Head of caudate nucleus (tissue), 42 donors: ENCODE results near the gene POLR2C.

Source experiments
- DNase-seq, 42 donors: peaks; one replicate each; pipeline versions ENCODE4 v3.0.0 to v3.0.0-alpha.2; 2020 to 2021; ENCODE audit warnings: mixed read lengths in 7 of 42
- intact Hi-C: fragments of 100-400 bp; cut with DNase I; formaldehyde crosslinking; loops from one replicate; pipeline ENCODE4 v1.15.0; 2022

Gene POLR2C

GRCh38 chr16:57446531-57447185, 15.8 kb upstream of the POLR2C start:
- peak in 9 of 42 donors; percentile 5 to 41 (median 23) for DNase-seq
- intact Hi-C loops, result no loop called here

GRCh38 chr16:57447186-57447962, 15.1 kb upstream of the POLR2C start, which contains the start of the genes CIAPIN1 and COQ9:
Gene CIAPIN1, minus strand, starts transcription at chr16:57447385. Its CDS starts 6,457 bp downstream, at chr16:57440928.
Gene COQ9, plus strand, starts transcription at chr16:57447479. Its CDS starts 27 bp downstream, at chr16:57447506.
- intact Hi-C loops, result no loop called here
- peak; percentile 80 to 96 (median 92) for DNase-seq

GRCh38 chr16:57452021-57452420, 10.5 kb upstream of the POLR2C start:
- intact Hi-C loops, result no loop called here
- DNase-seq, result no peak

DNA sequence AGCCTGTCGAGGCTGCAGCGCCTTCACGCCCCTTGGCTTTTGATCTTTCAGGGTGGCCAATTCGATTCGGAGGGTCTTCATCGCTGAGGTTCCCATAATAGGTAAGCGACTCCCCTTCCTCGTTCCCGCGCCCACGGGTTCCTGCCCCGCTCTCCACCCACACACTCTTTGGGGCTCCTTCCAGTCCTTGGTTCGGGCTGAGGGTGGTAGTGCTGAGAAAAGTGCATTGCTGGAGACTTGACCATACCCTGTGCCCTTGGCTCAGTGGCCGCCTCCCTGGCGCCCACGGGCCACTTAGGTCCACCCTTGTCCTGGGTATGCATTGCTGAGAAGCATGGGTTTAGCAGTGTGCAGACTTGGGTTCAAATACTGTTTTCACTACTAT, 491 bp downstream of the POLR2C start:
- no peak for DNase-seq
- intact Hi-C loops, result no loop called here

DNA sequence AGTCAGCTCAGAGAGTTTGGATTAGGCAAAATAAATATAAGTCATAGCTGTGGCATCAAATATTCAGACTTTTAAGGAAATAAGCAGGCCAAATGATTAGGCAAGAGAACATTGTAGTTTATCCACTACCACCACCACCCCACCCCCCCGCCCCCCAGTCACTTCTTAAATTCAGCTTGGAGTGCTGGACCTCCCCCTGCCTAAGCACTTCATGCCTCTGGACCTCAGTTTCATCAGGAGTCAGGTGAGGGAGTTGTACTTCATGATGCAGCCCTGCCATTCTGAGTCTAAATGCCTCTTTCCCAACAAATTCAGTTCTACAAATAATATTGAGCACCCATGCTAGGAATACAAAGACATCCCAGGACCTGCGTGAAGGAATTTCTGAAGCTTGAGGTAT, 2.0 kb downstream of the POLR2C start:
- intact Hi-C loops, result no loop called here
- DNase-seq, result no peak

DNA sequence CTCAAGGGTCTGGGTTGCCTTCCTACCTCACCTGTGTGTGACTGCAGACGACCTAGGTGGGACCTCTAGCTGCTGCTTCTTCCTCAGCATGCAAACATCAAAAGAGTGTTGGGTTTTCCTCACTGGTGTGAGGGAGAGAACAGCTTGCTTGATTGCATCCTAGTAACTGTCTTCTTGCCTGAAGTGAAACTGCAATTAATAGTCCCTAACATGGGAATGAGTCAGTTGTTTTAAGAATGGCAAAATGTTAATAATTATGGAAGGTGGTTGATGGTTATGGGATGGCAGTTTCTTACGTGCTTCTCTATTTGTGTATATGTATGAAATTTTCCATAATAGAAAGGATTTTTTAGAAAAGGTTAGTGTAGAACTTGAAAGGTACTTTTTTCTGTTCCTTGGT, 5.9 kb downstream of the POLR2C start:
- DNase-seq, result no peak
- intact Hi-C loops, result no loop called here

- no peak for DNase-seq
- intact Hi-C loops, result no loop called here
Measured at GRCh38 chr16:57469046-57469445, 6.6 kb downstream of the POLR2C start.

DNA sequence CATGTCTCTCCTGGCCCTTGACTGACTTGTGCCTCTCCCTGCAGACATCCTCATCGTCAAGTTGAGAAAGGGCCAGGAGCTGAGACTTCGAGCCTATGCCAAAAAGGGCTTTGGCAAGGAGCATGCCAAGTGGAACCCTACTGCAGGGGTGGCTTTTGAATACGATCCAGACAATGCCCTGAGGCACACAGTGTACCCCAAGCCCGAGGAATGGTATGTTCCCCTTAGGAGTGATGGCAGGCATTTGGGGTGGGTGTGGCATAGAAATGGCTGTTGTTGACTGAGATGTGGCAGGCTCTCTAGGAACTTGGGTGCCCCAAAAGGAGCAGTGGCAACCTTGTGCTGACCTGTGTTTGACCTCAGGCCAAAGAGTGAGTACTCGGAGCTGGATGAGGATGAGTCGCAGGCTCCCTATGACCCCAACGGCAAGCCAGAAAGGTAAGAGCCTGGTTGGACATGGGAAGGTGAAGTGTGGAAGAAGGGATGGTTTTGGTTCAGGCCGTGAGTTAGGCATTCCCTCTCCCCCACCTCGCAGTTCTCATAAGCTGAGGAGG, 7.5 kb downstream of the POLR2C start:
- DNase-seq, result no peak
- intact Hi-C loops, result no loop called here

DNA sequence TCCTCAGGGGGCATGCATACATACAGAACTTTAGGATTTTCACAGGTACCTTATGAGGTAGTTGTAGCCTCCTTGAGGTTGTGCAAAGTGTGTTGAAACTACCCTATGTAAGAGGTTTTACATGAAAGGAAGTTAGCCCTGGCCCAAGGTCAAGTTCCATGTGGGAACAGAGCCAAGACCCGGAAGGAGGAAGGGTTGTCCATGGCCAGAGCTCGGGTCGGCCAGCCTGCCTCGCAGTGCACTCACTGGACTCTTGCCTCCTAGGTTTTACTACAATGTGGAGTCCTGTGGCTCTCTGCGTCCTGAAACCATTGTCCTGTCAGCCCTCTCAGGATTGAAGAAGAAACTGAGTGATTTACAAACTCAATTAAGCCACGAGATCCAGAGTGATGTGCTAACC, 8.2 kb downstream of the POLR2C start:
- intact Hi-C loops, result no loop called here
- DNase-seq, result peak in 7 of 42 donors; percentile 25 to 62 (median 36)

- intact Hi-C loops, result no loop called here
- no peak for DNase-seq
Measured at GRCh38 chr16:57471209-57471608, 8.7 kb downstream of the POLR2C start.

GRCh38 chr16:57471852-57472664, 9.6 kb downstream of the POLR2C start:
- intact Hi-C loops, result no loop called here

GRCh38 chr16:57472665-57473060, 10.2 kb downstream of the POLR2C start:
- intact Hi-C loops, result no loop called here
- DNase-seq, result no peak

More at GRCh38 chr16:57471852-57472664, 9.6 kb downstream of the POLR2C start:
- DNase-seq, result no peak

GRCh38 chr16:57473176-57473840, 10.8 kb downstream of the POLR2C start:
- intact Hi-C loops, result no loop called here
- peak in 13 of 42 donors; percentile 20 to 62 (median 42) for DNase-seq

- no peak for DNase-seq
- intact Hi-C loops, result no loop called here
Measured at GRCh38 chr16:57473906-57474305, 11.4 kb downstream of the POLR2C start.

DNA sequence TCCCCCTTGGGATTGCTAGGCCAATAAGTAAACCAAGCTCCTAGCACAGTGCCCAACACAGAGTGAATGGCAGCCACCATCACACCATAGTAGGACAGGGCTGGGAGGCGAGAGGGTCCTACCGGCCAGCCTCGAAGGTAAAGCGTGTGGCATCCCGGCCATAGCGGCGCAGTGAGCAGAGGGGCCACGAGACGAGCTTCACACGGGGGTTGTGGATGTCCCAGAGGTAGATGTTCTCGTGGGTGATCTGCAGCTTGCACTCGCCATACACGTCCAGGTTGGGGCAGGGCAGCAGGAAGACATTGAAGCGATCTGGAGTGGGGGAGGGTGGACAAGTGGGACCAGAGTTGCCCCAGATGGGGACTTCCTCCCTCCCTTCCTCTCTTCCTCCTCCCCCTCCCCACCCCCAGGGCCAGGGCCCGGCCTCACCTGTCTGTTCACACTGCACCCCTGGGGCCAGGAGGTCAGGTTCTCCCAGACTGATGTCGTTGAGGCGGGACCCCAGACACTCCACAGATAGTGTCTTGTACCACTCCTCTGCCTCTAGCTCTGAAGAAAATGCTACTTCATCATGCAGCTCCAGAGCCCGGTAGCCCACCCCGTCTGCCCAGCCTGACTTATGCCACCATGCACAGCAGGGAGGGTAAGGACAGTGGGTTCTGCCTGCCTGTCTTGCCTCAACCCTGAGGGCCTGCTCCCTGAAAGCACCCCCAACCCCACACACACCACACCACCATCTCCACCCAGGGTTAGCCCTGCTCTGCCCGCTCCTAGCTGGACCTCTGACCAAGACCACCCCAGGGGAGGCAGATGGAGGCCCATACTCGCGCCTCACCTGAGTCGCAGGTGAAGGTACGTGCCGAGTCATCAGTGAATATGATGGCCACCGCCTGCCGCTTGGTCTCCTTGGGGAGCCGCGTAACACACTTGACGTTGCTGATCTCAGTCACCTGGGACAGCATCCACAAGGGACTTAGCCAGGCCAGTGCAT, 12.5 kb downstream of the POLR2C start:
- no peak for DNase-seq
- intact Hi-C loops, result no loop called here

- DNase-seq, result peak in 2 of 42 donors; percentile 31 to 37
- intact Hi-C loops, result no loop called here
Measured at GRCh38 chr16:57475711-57476339, 13.3 kb downstream of the POLR2C start.
